IMR-90 (cell line): Measurements from ENCODE around the gene SPPL2B. TPM values are rescaled to one million over a fixed set of nuclear protein-coding genes. Genes with fewer than 3 reads are reported as not detected.

Experiments
- ATAC-seq: fragments of 200-7000 bp; cut with Tn5 transposase; 2 replicates; pipeline ENCODE4 v1.9.1; 2020; ENCODE audit warnings: low read depth, mild to moderate bottlenecking, moderate library complexity
- BruUV-seq: library from RNA; stranded (reverse); fragments of 400-500 nt; replicated peaks from 2 replicates; lab custom pipeline; 2021; lab: Mats Ljungman, UMichigan
- CTCF ChIA-PET: fragments of 300-600 bp; formaldehyde crosslinking; extraction: SDS; loops from one replicate; lab custom pipeline; 2021; ENCODE audit warnings: antibody characterized with exemption; lab: Yijun Ruan, JAX
- POLR2A ChIA-PET: fragments of 300-600 bp; sonication (Branson Sonifier 250); formaldehyde crosslinking; loops from one replicate; lab custom pipeline; 2022; ENCODE audit warnings: antibody characterized with exemption; ENCODE audit not compliant: unreplicated experiment; lab: Charles Lee
- DNase-seq: peaks from one replicate; pipeline ENCODE4 v3.0.0; 2013
- H2AFZ ChIP-seq: replicated peaks from 2 replicates; pipeline ENCODE3; 2013; ENCODE audit warnings: low read length, mild to moderate bottlenecking; ENCODE audit not compliant: poor library complexity
- H2AK5ac ChIP-seq: 2 replicates; pipeline ENCODE4 v1.6.1; 2013; ENCODE audit warnings: low read depth, low read length, inconsistent platforms
- H2AK9ac ChIP-seq: replicated peaks from 2 replicates; pipeline ENCODE3; 2013; ENCODE audit warnings: mild to moderate bottlenecking, low read depth, low read length, moderate library complexity; ENCODE audit not compliant: poor library complexity
- H2BK120ac ChIP-seq: 2 replicates; pipeline ENCODE4 v1.6.1; 2013; ENCODE audit warnings: low read depth, low read length, inconsistent platforms
- H2BK15ac ChIP-seq: 3 replicates; pipeline ENCODE4 v1.6.1; 2013; ENCODE audit warnings: low read depth, low read length, inconsistent platforms
- H2BK20ac ChIP-seq: 2 replicates; pipeline ENCODE4 v1.6.1; 2013; ENCODE audit warnings: low read depth, mild to moderate bottlenecking, inconsistent platforms, low read length, moderate library complexity
- H2BK5ac ChIP-seq: 2 replicates; pipeline ENCODE4 v1.6.1; 2013; ENCODE audit warnings: mild to moderate bottlenecking, low read depth, low read length, inconsistent platforms; ENCODE audit not compliant: poor library complexity, severe bottlenecking
- H3K14ac ChIP-seq: replicated peaks from 2 replicates; pipeline ENCODE4 v1.6.1; 2013; ENCODE audit warnings: low read depth, low read length, inconsistent platforms
- H3K18ac ChIP-seq: 2 replicates; pipeline ENCODE4 v1.6.1; 2013; ENCODE audit warnings: low read depth, low read length, control low read depth
- H3K23ac ChIP-seq: 2 replicates; pipeline ENCODE4 v1.6.1; 2013; ENCODE audit warnings: low read depth, low read length, inconsistent platforms
- H3K27ac ChIP-seq: 2 replicates; pipeline ENCODE4 v1.5.1; 2013; ENCODE audit warnings: mild to moderate bottlenecking, control low read depth, low read length; ENCODE audit not compliant: insufficient read depth
- H3K27me3 ChIP-seq: 2 replicates; pipeline ENCODE4 v1.6.1; 2013; ENCODE audit warnings: low read length; ENCODE audit not compliant: control insufficient read depth, insufficient read depth
- H3K36me3 ChIP-seq: 2 replicates; pipeline ENCODE4 v1.6.1; 2013; ENCODE audit warnings: low read length, mixed read lengths; ENCODE audit not compliant: control insufficient read depth, insufficient read depth
- H3K4ac ChIP-seq: 2 replicates; pipeline ENCODE4 v1.6.1; 2013; ENCODE audit warnings: low read depth, low read length, inconsistent platforms
- H3K4me1 ChIP-seq: 2 replicates; pipeline ENCODE4 v1.6.1; 2013; ENCODE audit warnings: low read length, mixed read lengths; ENCODE audit not compliant: control insufficient read depth, insufficient read depth
- H3K4me2 ChIP-seq: 2 replicates; pipeline ENCODE4 v1.6.1; 2013; ENCODE audit warnings: low read depth, mild to moderate bottlenecking, control low read depth, low read length, moderate library complexity
- H3K4me3 ChIP-seq: 2 replicates; pipeline ENCODE4 v1.5.1; 2013; ENCODE audit warnings: low read depth, mild to moderate bottlenecking, control low read depth, low read length, moderate library complexity; ENCODE audit not compliant: insufficient read depth
- H3K56ac ChIP-seq: 2 replicates; pipeline ENCODE4 v1.6.1; 2013; ENCODE audit warnings: low read length, inconsistent platforms; ENCODE audit not compliant: insufficient read depth; ENCODE audit errors: extremely low read depth
- H3K79me1 ChIP-seq, 2 experiments: 2 replicates each; pipeline ENCODE4 v1.6.1; 2013; ENCODE audit warnings: low read length in 2 of 2, inconsistent platforms in 1 of 2, low read depth in 1 of 2
- H3K9ac ChIP-seq: 2 replicates; pipeline ENCODE4 v1.6.1; 2013; ENCODE audit warnings: low read depth, low read length, control low read depth
- H3K9me1 ChIP-seq: 2 replicates; pipeline ENCODE4 v1.6.1; 2013; ENCODE audit warnings: low read length, inconsistent platforms; ENCODE audit not compliant: insufficient read depth
- H3K9me3 ChIP-seq: 2 replicates; pipeline ENCODE4 v1.6.1; 2013; ENCODE audit warnings: low read length; ENCODE audit not compliant: control insufficient read depth, insufficient read depth
- H4K20me1 ChIP-seq: 2 replicates; pipeline ENCODE4 v1.6.1; 2013; ENCODE audit warnings: low read length, inconsistent platforms; ENCODE audit not compliant: insufficient read depth
- H4K5ac ChIP-seq: 2 replicates; pipeline ENCODE4 v1.6.1; 2013; ENCODE audit warnings: mild to moderate bottlenecking, low read depth, low read length, control low read depth
- H4K8ac ChIP-seq, 2 experiments: 2 replicates each; pipeline ENCODE4 v1.6.1; 2013; ENCODE audit warnings: low read depth in 2 of 2, low read length in 2 of 2, control low read depth in 1 of 2, inconsistent platforms in 1 of 2
- H4K91ac ChIP-seq: 2 replicates; pipeline ENCODE4 v1.6.1; 2013; ENCODE audit warnings: low read depth, low read length, inconsistent platforms; ENCODE audit not compliant: insufficient read depth
- CEBPB ChIP-seq: IDR thresholded peaks from 2 replicates; pipeline ENCODE4 v1.6.1; 2012; ENCODE audit warnings: low read depth, low read length, improper control_type of control experiment
- POLR2A ChIP-seq: IDR thresholded peaks from 2 replicates; pipeline ENCODE4 v1.6.1; 2012; ENCODE audit warnings: mild to moderate bottlenecking, low read depth, low read length
- WGBS, 2 experiments: methylation state at CpG; one replicate each; pipeline versions ENCODE4 v1.1.5 to v1.1.7; 2013; ENCODE audit warnings: missing lambda C conversion rate in 2 of 2; ENCODE audit not compliant: insufficient read length in 1 of 2; ENCODE audit errors: extremely low coverage in 2 of 2; 5-methylcytosine and 5-hydroxymethylcytosine counted together
- dilution Hi-C: fragments of 300-500 bp; cut with HindIII; formaldehyde crosslinking; loops from one replicate; pipeline ENCODE4 v1.14.3; 2018; ENCODE audit warnings: low sequenced_read_pairs; ENCODE audit not compliant: unreplicated experiment
- in situ Hi-C: fragments of 300-500 bp; cut with MboI; formaldehyde crosslinking; loops from 3 replicates; pipeline ENCODE4 v1.14.3; 2019; ENCODE audit warnings: low sequenced_read_pairs, inconsistent platforms, mixed read lengths
- intact Hi-C: fragments of 100-400 bp; cut with micrococcal nuclease; formaldehyde crosslinking; loops from 2 replicates; pipeline ENCODE4 v1.10.0; 2022
- polyA plus RNA-seq, 3 experiments: library from polyadenylated mRNA; depleted of rRNA; stranded (reverse); fragments of >200 nt; gene quantifications; 2 replicates each; pipeline ENCODE4 v1.2.3, GENCODE V29; 2012; ENCODE audit warnings: low replicate concordance in 1 of 3
- total RNA-seq: library from RNA; depleted of rRNA; stranded (reverse); fragments of >200 nt; gene quantifications from 2 replicates; pipeline ENCODE4 v1.2.3, GENCODE V29; 2012

SPPL2B gene
- total and polyA plus RNA-seq, 2 of the 4 experiments (the other 2 are of a cell fraction) = 3.4 to 45.7 TPM

DNA sequence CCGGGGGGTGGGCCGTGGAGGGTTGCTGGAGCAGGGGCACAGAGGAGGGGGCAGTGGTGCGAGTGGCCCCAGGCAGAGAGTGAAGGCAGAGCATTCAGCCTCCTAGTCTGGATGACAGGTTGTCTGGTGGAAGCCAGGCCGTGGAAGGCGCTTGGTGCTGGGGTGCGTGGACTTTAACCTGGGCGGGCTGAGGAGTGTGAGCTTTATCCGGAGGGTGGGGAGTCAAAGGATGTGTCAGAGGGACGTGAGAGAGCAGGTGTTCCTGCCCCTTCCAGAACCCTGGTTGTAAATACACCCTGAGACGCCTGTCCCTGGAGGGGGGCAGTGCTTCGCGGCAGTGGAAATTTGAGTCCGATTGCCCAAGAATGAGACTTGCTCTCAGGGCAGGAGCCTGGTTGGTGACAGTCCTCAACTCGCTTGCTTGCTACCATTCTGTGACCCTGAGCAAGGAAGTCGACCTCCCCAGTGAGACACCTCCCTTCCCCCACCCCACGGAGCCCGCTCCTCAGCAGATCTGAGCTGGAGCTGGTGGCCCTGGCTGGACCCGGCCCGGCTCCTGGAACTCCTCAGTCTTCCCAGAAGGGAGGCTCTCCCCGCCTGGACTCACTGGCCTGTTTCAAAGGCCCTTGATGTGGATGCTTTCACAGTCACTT is 2.3 kb downstream of the SPPL2B start:
- Histone ChIP-seq H3K18ac (no peak overlapping the region), H3K23ac (no peak overlapping the region), H3K36me3 (peaks cover 4% of the 10 kb centered on the region), H2BK15ac (no peak overlapping the region), H4K5ac (no peak overlapping the region), H3K4me2 (no peak overlapping the region), H2AK9ac (peak overlapping the region; percentile 72), H2AFZ (no peak overlapping the region), H2BK5ac (no peak overlapping the region), H2BK120ac (no peak overlapping the region), H2BK20ac (no peak overlapping the region), H2AK5ac (0 out of 2 replicates have a peak overlapping the region, but pooled peaks have one; percentile 21), H3K79me1 (peaks cover 34 to 80% of the 10 kb centered on the region in 2 experiments), H3K56ac (no peak overlapping the region), H3K14ac (no peak overlapping the region), H3K4me3 (no peak overlapping the region), H3K4ac (no peak overlapping the region), H4K8ac (no peak overlapping the region), H3K9ac (no peak overlapping the region), H3K27me3 (no peaks in the 10 kb centered on the region), H3K9me3 (no peaks in the 10 kb centered on the region), H3K4me1 (peaks cover 4% of the 10 kb centered on the region), H3K27ac (no peak overlapping the region), H3K9me1 (peaks cover 2% of the 10 kb centered on the region), H4K91ac (no peak overlapping the region), H4K20me1 (peaks cover 37% of the 10 kb centered on the region)
- in situ Hi-C loops (no loop called here), dilution Hi-C loops (no loop called here), intact Hi-C loops (no loop called here)
- 83% methylated on average over 10 of the region's 20 CpGs; no CpG with 5 or more reads in 1 of the 2 experiments for WGBS, 2 experiments
- ChIA-PET POLR2A (no interaction called here), CTCF (no interaction called here)
- BruUV-seq = no TSS peak
- no peak for DNase-seq
- TF ChIP-seq CEBPB (0 out of 2 replicates have a peak, but pooled peaks have one; percentile 12), POLR2A (no peak)
- no peak for ATAC-seq
